Gastroesophageal sphincter (tissue), 3 donors: ENCODE measurements around the gene PLA2G2E.

Experiments
- EP300 ChIP-seq: sonication (generic); formaldehyde crosslinking; IDR thresholded peaks from one replicate; pipeline ENCODE4 v1.6.1; 2017; ENCODE audit warnings: antibody characterized with exemption, mild to moderate bottlenecking
- POLR2AphosphoS5 ChIP-seq: sonication (generic); formaldehyde crosslinking; IDR thresholded peaks from one replicate; pipeline ENCODE4 v1.6.1; 2017; ENCODE audit warnings: antibody characterized with exemption
- TF ChIP-seq, protein P1 (sequence below), 4 experiments: fragments of 200-600 bp in 2 of 4; fragments of 450-650 bp in 2 of 4; sonication (generic) in 1 of 4; IDR thresholded peaks; one replicate each; pipeline ENCODE4 v1.5.1; 2017 to 2019; ENCODE audit warnings: antibody characterized with exemption in 4 of 4, mild to moderate bottlenecking in 2 of 4, moderate library complexity in 2 of 4

DNA sequence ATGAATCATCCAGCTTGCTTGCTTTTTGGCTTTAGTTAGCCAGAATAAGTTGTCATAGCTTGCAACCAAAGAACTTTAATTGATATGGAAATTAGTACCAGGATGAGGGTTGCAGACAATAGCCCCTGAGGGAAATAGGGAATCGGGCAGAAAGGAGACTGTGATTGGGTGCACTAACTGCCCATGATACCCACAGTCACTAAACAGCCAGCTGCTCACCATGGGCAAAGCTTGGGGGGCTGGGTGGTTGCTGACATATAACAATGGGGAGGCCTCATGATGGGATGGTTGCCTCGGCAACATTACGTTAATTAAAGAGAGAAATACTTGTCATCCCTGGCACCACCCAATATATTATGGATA is 17.8 kb upstream of the PLA2G2E start:
- TF ChIP-seq, protein P1, sequence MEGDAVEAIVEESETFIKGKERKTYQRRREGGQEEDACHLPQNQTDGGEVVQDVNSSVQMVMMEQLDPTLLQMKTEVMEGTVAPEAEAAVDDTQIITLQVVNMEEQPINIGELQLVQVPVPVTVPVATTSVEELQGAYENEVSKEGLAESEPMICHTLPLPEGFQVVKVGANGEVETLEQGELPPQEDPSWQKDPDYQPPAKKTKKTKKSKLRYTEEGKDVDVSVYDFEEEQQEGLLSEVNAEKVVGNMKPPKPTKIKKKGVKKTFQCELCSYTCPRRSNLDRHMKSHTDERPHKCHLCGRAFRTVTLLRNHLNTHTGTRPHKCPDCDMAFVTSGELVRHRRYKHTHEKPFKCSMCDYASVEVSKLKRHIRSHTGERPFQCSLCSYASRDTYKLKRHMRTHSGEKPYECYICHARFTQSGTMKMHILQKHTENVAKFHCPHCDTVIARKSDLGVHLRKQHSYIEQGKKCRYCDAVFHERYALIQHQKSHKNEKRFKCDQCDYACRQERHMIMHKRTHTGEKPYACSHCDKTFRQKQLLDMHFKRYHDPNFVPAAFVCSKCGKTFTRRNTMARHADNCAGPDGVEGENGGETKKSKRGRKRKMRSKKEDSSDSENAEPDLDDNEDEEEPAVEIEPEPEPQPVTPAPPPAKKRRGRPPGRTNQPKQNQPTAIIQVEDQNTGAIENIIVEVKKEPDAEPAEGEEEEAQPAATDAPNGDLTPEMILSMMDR (IDR thresholded peaks at IDR 0.05) = no peak
- TF ChIP-seq EP300 (no peak), POLR2AphosphoS5 (no peak)
